A549 (cell line): ENCODE data around the gene SLBP. TPM values are rescaled to one million over a fixed set of nuclear protein-coding genes. Genes with fewer than 3 reads are reported as not detected.

Source experiments
- ATAC-seq, 2 experiments: fragments of 200-7000 bp in 1 of 2; fragments of >200 bp in 1 of 2; cut with Nextera tagmentation in 1 of 2; cut with Tn5 transposase in 1 of 2; 3 replicates each; pipeline versions ENCODE4 v1.8.0 to v1.9.1; 2018 to 2020; ENCODE audit warnings: mild to moderate bottlenecking in 1 of 2, moderate library complexity in 1 of 2
- CTCF ChIA-PET: fragments of 300-600 bp; sonication (Branson Sonifier 250); formaldehyde crosslinking; extraction: SDS; loops from one replicate; lab custom pipeline; 2021; ENCODE audit warnings: antibody characterized with exemption, inconsistent platforms; lab: Yijun Ruan, JAX
- POLR2A ChIA-PET: fragments of 350-600 bp; formaldehyde crosslinking; extraction: SDS; loops from one replicate; lab custom pipeline; 2021; ENCODE audit warnings: antibody characterized with exemption, inconsistent platforms; lab: Yijun Ruan, JAX
- DNase-seq, 2 experiments: peaks; one replicate each; pipeline versions ENCODE4 v3.0.0 to v3.0.0-alpha.2; 2011 to 2016; ENCODE audit warnings: low read depth in 1 of 2, low spot score in 1 of 2
- FAIRE-seq: peaks from 2 replicates; lab custom pipeline; 2011; peaks lifted over from hg19 to GRCh38; lab: Jason Lieb, UNC
- H3K27ac ChIP-seq, 2 experiments: fragments of >200 bp; sonication (Bioruptor Twin); formaldehyde crosslinking; 3 replicates each; pipeline ENCODE4 v1.5.1; 2016 to 2017
- H3K4me1 ChIP-seq: fragments of >200 bp; sonication (Bioruptor Twin); formaldehyde crosslinking; 3 replicates; pipeline ENCODE4 v1.6.1; 2016
- H3K4me2 ChIP-seq: fragments of >200 bp; sonication (Bioruptor Twin); formaldehyde crosslinking; 3 replicates; pipeline ENCODE4 v1.6.1; 2016
- H3K4me3 ChIP-seq: fragments of >200 bp; sonication (Bioruptor Twin); formaldehyde crosslinking; 3 replicates; pipeline ENCODE4 v1.5.1; 2016
- H3K9me3 ChIP-seq: fragments of >200 bp; sonication (Bioruptor Twin); formaldehyde crosslinking; 3 replicates; pipeline ENCODE4 v1.6.1; 2016
- CBX2 ChIP-seq: fragments of 200-600 bp; sonication (generic); IDR thresholded peaks from 2 replicates; pipeline ENCODE4 v1.6.1; 2016; ENCODE audit warnings: low read depth, mild to moderate bottlenecking, borderline replicate concordance
- CBX8 ChIP-seq: fragments of 200-600 bp; sonication (generic); IDR thresholded peaks from 2 replicates; pipeline ENCODE4 v1.6.1; 2016
- CEBPB ChIP-seq, 2 experiments: fragments of >200 bp in 1 of 2; sonication (Bioruptor Twin) in 1 of 2; formaldehyde crosslinking in 1 of 2; IDR thresholded peaks; 2 replicates each; pipeline ENCODE4 v1.6.1; 2012 to 2016
- CHD2 ChIP-seq: fragments of 150-350 bp; IDR thresholded peaks from 2 replicates; pipeline ENCODE4 v1.6.1; 2014; ENCODE audit warnings: low read length; ENCODE audit not compliant: partially characterized antibody
- E2F6 ChIP-seq: IDR thresholded peaks from 2 replicates; pipeline ENCODE4 v1.6.1; 2012; ENCODE audit warnings: low read depth, borderline replicate concordance
- ELK1 ChIP-seq: fragments of 150-350 bp; IDR thresholded peaks from 2 replicates; pipeline ENCODE4 v1.6.1; 2014; ENCODE audit warnings: low read depth, mild to moderate bottlenecking, low read length
- ESRRA ChIP-seq: fragments of 150-350 bp; IDR thresholded peaks from 2 replicates; pipeline ENCODE4 v1.6.1; 2014; ENCODE audit warnings: mild to moderate bottlenecking, low read length, borderline replicate concordance
- FOSB ChIP-seq: fragments of 250-450 bp; sonication (Bioruptor Pico); IDR thresholded peaks from 2 replicates; pipeline ENCODE4 v1.5.0; 2020; ENCODE audit warnings: mild to moderate bottlenecking, moderate library complexity
- HES2 ChIP-seq: fragments of >200 bp; sonication (Bioruptor Twin); formaldehyde crosslinking; IDR thresholded peaks from 2 replicates; pipeline ENCODE4 v1.6.1; 2016
- HEYL ChIP-seq: fragments of 250-450 bp; sonication (Bioruptor Pico); IDR thresholded peaks from 2 replicates; pipeline ENCODE4 v1.8.0; 2021; ENCODE audit warnings: mild to moderate bottlenecking, moderate library complexity
- HOXB13 ChIP-seq: fragments of 250-450 bp; sonication (Bioruptor Pico); IDR thresholded peaks from 2 replicates; pipeline ENCODE4 v1.5.0; 2020; ENCODE audit warnings: low read depth, mild to moderate bottlenecking, moderate library complexity
- JUN ChIP-seq, 2 experiments: fragments of >200 bp; sonication (Bioruptor Twin); formaldehyde crosslinking; IDR thresholded peaks; 2 replicates in 1 of 2; 3 replicates in 1 of 2; pipeline ENCODE4 v1.6.1; 2016 to 2017
- KDM1A ChIP-seq: fragments of 200-600 bp; sonication (generic); IDR thresholded peaks from 2 replicates; pipeline ENCODE4 v1.6.1; 2016; ENCODE audit warnings: low read depth, mild to moderate bottlenecking
- MAFK ChIP-seq: fragments of 450-650 bp; IDR thresholded peaks from 2 replicates; pipeline ENCODE4 v1.6.1; 2014; ENCODE audit not compliant: partially characterized antibody
- MAX ChIP-seq: IDR thresholded peaks from 2 replicates; pipeline ENCODE4 v1.6.1; 2012
- MAZ ChIP-seq: fragments of 150-350 bp; IDR thresholded peaks from 2 replicates; pipeline ENCODE4 v1.6.1; 2014; ENCODE audit warnings: antibody characterized with exemption, low read depth, low read length, borderline replicate concordance
- NFE2L2 ChIP-seq: fragments of 150-350 bp; conservative IDR thresholded peaks from 2 replicates; pipeline ENCODE4 v1.6.1; 2014; ENCODE audit warnings: low read length
- POLR2A ChIP-seq: IDR thresholded peaks from 2 replicates; pipeline ENCODE4 v1.6.1; 2012; ENCODE audit warnings: mild to moderate bottlenecking, low read length
- POLR2AphosphoS2 ChIP-seq: conservative IDR thresholded peaks from 2 replicates; pipeline ENCODE4 v1.6.1; 2012; ENCODE audit warnings: low read length, improper control_type of control experiment, inconsistent platforms
- RAD21 ChIP-seq, 2 experiments: fragments of >200 bp in 1 of 2; sonication (Bioruptor Twin) in 1 of 2; formaldehyde crosslinking in 1 of 2; IDR thresholded peaks in 1 of 2; conservative IDR thresholded peaks in 1 of 2; 2 replicates in 1 of 2; 3 replicates in 1 of 2; pipeline ENCODE4 v1.6.1; 2012 to 2018; ENCODE audit warnings: inconsistent platforms in 1 of 2
- RARB ChIP-seq: fragments of 250-450 bp; sonication (Bioruptor Pico); IDR thresholded peaks from 2 replicates; pipeline ENCODE4 v1.8.0; 2021; ENCODE audit warnings: mild to moderate bottlenecking, moderate library complexity
- SMC3 ChIP-seq: fragments of >200 bp; sonication (Bioruptor Twin); formaldehyde crosslinking; IDR thresholded peaks from 3 replicates; pipeline ENCODE4 v1.6.1; 2018; ENCODE audit warnings: inconsistent platforms
- ZC3H11A ChIP-seq: fragments of 450-650 bp; IDR thresholded peaks from 2 replicates; pipeline ENCODE4 v1.6.1; 2014; ENCODE audit warnings: antibody characterized with exemption, mild to moderate bottlenecking
- ZFP36 ChIP-seq: fragments of 450-650 bp; IDR thresholded peaks from 2 replicates; pipeline ENCODE4 v1.6.1; 2014; ENCODE audit warnings: borderline replicate concordance; ENCODE audit not compliant: partially characterized antibody
- ZNF302 ChIP-seq: fragments of 250-450 bp; sonication (Bioruptor Pico); IDR thresholded peaks from 2 replicates; pipeline ENCODE4 v1.9.0; 2021; ENCODE audit warnings: inconsistent platforms, mild to moderate bottlenecking, moderate library complexity
- ZSCAN20 ChIP-seq: fragments of 250-450 bp; sonication (Bioruptor Pico); IDR thresholded peaks from 2 replicates; pipeline ENCODE4 v1.8.0; 2022; ENCODE audit warnings: mild to moderate bottlenecking, moderate library complexity
- WGBS: methylation state at CpG from one replicate; pipeline ENCODE4 v1.1.6; 2017; ENCODE audit errors: missing lambda C conversion rate; 5-methylcytosine and 5-hydroxymethylcytosine counted together
- polyA plus RNA-seq, 4 experiments: library from polyadenylated mRNA; depleted of rRNA in 3 of 4; stranded (reverse); fragments of >200 nt; fragmentation: RNase III in 1 of 4; extraction: RNeasy Plus Mini Kit Qiagen cat#74134 plus additional on column Dnase treatment in 1 of 4; gene quantifications; 2 replicates in 3 of 4; 3 replicates in 1 of 4; pipeline ENCODE4 v1.2.3, GENCODE V29; 2011 to 2017

Gene SLBP
- polyA plus RNA-seq, 2 of the 4 experiments (the other 2 are of a cell fraction): 80.5 to 89.9 TPM

- TF ChIP-seq HOXB13 (CRISPR knock-in tag) (no peak), MAZ (no peak)
- TF ChIP-seq, all 56 proteins: peak for 0
Measured at GRCh38 chr4:1745165-1745564, 33.0 kb upstream of the SLBP start (continued).

- CTCF ChIA-PET: interaction anchor here (1.1 to 13.8 kb wide), 7 partner anchors 15 to 164 kb away, joined by 5 to 227 read pairs (median 7); no protein-coding TSS in a partner anchor
- H3K4me1 ChIP-seq: no peaks in the 10 kb centered on the region; the same call in 2 of the 3 replicates
- FAIRE-seq (no peak), DNase-seq (no peak), ATAC-seq (no peak)
- POLR2A ChIA-PET: no interaction called here
- no peak overlapping the region for H3K4me2 ChIP-seq
- WGBS: 94% methylated on average over 13 of the region's 14 CpGs
- H3K27ac ChIP-seq: no peak overlapping the region
- no peaks in the 10 kb centered on the region for H3K9me3 ChIP-seq
- TF ChIP-seq NFE2L2: no peak
- no peak for TF ChIP-seq E2F6
- TF ChIP-seq KDM1A: no peak
- TF ChIP-seq CEBPB (IDR thresholded peaks at IDR 0.05): no peak
- no peak for TF ChIP-seq POLR2AphosphoS2
- no peak for TF ChIP-seq MAX
- TF ChIP-seq ELK1: no peak
- TF ChIP-seq RARB: no peak
- no peak for TF ChIP-seq ZSCAN20 (CRISPR knock-in tag)
- TF ChIP-seq ZFP36: no peak
- TF ChIP-seq ESRRA: no peak
- no peak for TF ChIP-seq JUN (IDR thresholded peaks at IDR 0.05)
- no peak for TF ChIP-seq HES2
- no peak for TF ChIP-seq ZNF302
- TF ChIP-seq RAD21 (conservative IDR thresholded peaks at IDR 0.05 in 1 of 2, IDR thresholded peaks at IDR 0.05 in 1 of 2): no peak
- no peak for TF ChIP-seq ZC3H11A
- no peak for TF ChIP-seq HEYL (CRISPR knock-in tag)
- H3K4me3 ChIP-seq: no peak overlapping the region
Measured at GRCh38 chr4:1744552-1744951, 32.4 kb upstream of the SLBP start.

- Histone ChIP-seq H3K9me3 (no peaks in the 10 kb centered on the region), H3K27ac (no peak overlapping the region), H3K4me3 (no peak overlapping the region), H3K4me2 (no peak overlapping the region)
- POLR2A ChIA-PET: no interaction called here
- ATAC-seq: no peak
- 83% methylated on average over 2 of the region's 6 CpGs for WGBS
- no peak for DNase-seq
- no peak for FAIRE-seq
- TF ChIP-seq MAZ (no peak), NFE2L2 (no peak), SMC3 (no peak), JUN (IDR thresholded peaks at IDR 0.05) (no peak), ELK1 (no peak), CBX2 (no peak), MAFK (no peak), CBX8 (no peak), FOSB (CRISPR knock-in tag) (no peak), POLR2A (no peak), POLR2AphosphoS2 (no peak), CHD2 (no peak)
- TF ChIP-seq, all 56 proteins: peak for 0
- CTCF ChIA-PET: interaction anchor here (1.1 to 13.8 kb wide), 5 partner anchors 14 to 68 kb away, joined by 5 to 227 read pairs (median 16); no protein-coding TSS in a partner anchor
- no peaks in the 10 kb centered on the region; the same call in 2 of the 3 replicates for H3K4me1 ChIP-seq
Measured at GRCh38 chr4:1743975-1744374, 31.9 kb upstream of the SLBP start.
